Gastrocnemius medialis (tissue), 4 donors: Measurements from ENCODE around the gene CPLX1.

ENCODE experiments used
- CTCF ChIP-seq, 5 experiments: fragments of 450-650 bp in 3 of 5; fragments of 200-600 bp in 2 of 5; sonication (generic) in 2 of 5; IDR thresholded peaks in 4 of 5; conservative IDR thresholded peaks in 1 of 5; 1 replicate in 4 of 5; 2 replicates in 1 of 5; pipeline ENCODE4 v1.5.1; 2016 to 2019; ENCODE audit warnings: antibody characterized with exemption in 5 of 5, mild to moderate bottlenecking in 3 of 5, moderate library complexity in 3 of 5
- POLR2A ChIP-seq, 2 donors: fragments of 450-650 bp; IDR thresholded peaks; one replicate each; pipeline ENCODE4 v1.6.1; 2017; ENCODE audit warnings: antibody characterized with exemption in 2 of 2, mild to moderate bottlenecking in 2 of 2, moderate library complexity in 2 of 2

GRCh38 chr4:858831-859451 lies 33.0 kb upstream of the CPLX1 start:
- TF ChIP-seq CTCF (IDR thresholded peaks at IDR 0.05 in 4 of 5, conservative IDR thresholded peaks at IDR 0.05 in 1 of 5) (no peak), POLR2A (IDR thresholded peaks at IDR 0.05) (no peak)
